Measurements from ENCODE around the gene PCDHA9.
A peak's percentile ranks its signal among the peaks of the same experiment; 100 is the strongest.

The PCDHA9 gene

GRCh38 chr5:140855772-140856674, 7.8 kb downstream of the PCDHA9 start, which contains the start of gene PCDHA10:
Gene PCDHA10, plus strand, starts transcription at chr5:140855897. Its CDS starts 152 bp downstream, at chr5:140856049.
- no peak within 1 kb of the TSS for H3K4me3 ChIP-seq (ENCODE audit: low read length)
- TF ChIP-seq CTCF (IDR thresholded peaks at IDR 0.05; ENCODE audit: insufficient read depth, low read depth, low read length, missing control alignments): no peak
- DNase-seq (ENCODE audit: low read depth): no peak

GRCh38 chr5:140857177-140857986, 9.2 kb downstream of the PCDHA9 start:
- TF ChIP-seq CTCF (IDR thresholded peaks at IDR 0.05; ENCODE audit: insufficient read depth, low read depth, low read length, missing control alignments): no peak
- no peak overlapping the region for H3K4me3 ChIP-seq (ENCODE audit: low read length)
- DNase-seq (ENCODE audit: low read depth): no peak

- no peak for DNase-seq (ENCODE audit: low read depth)
- H3K4me3 ChIP-seq (ENCODE audit: low read length): no peak overlapping the region
- no peak for TF ChIP-seq CTCF (IDR thresholded peaks at IDR 0.05; ENCODE audit: insufficient read depth, low read depth, low read length, missing control alignments)
These were observed 9.7 kb downstream of the PCDHA9 start for GRCh38 chr5:140857987-140858240.

- DNase-seq (ENCODE audit: low read depth): no peak
- H3K4me3 ChIP-seq (ENCODE audit: low read length): no peak overlapping the region
- TF ChIP-seq CTCF (IDR thresholded peaks at IDR 0.05; ENCODE audit: insufficient read depth, low read depth, low read length, missing control alignments): no peak
These were observed 14.5 kb downstream of the PCDHA9 start for GRCh38 chr5:140862441-140863295.

GRCh38 chr5:140868721-140869554, 20.8 kb downstream of the PCDHA9 start, which contains the start of gene PCDHA11:
Gene PCDHA11, plus strand, starts transcription at chr5:140868957. Its CDS starts 147 bp downstream, at chr5:140869104.
- no peak within 1 kb of the TSS for H3K4me3 ChIP-seq (ENCODE audit: low read length)
- DNase-seq (ENCODE audit: low read depth): peak; percentile 15
- peak; percentile 20 for TF ChIP-seq CTCF (IDR thresholded peaks at IDR 0.05; ENCODE audit: insufficient read depth, low read depth, low read length, missing control alignments)

GRCh38 chr5:140869555-140869886, 21.3 kb downstream of the PCDHA9 start:
- DNase-seq (ENCODE audit: low read depth): no peak
- no peak for TF ChIP-seq CTCF (IDR thresholded peaks at IDR 0.05; ENCODE audit: insufficient read depth, low read depth, low read length, missing control alignments)
- no peak overlapping the region for H3K4me3 ChIP-seq (ENCODE audit: low read length)

Data from epithelial cell of esophagus (primary cell).